Loucy (cell line): ENCODE data around the gene KLF6.

Experiments
- H2AFZ ChIP-seq: fragments of 200-600 bp; sonication (generic); 2 replicates; pipeline ENCODE4 v1.6.0; 2016; ENCODE audit warnings: antibody characterized with exemption, mild to moderate bottlenecking, low read length, moderate library complexity
- H3F3A ChIP-seq: fragments of 200-600 bp; 2 replicates; pipeline ENCODE4 v1.6.0; 2016; ENCODE audit warnings: antibody characterized with exemption, low read depth, mild to moderate bottlenecking
- H3K27me3 ChIP-seq: fragments of 200-600 bp; sonication (generic); 2 replicates; pipeline ENCODE4 v1.6.1; 2014; ENCODE audit warnings: low read length, mild to moderate bottlenecking; ENCODE audit not compliant: insufficient read depth, poor library complexity, severe bottlenecking
- H3K36me3 ChIP-seq: fragments of 200-600 bp; sonication (generic); 2 replicates; pipeline ENCODE4 v1.6.1; 2016; ENCODE audit warnings: low read length; ENCODE audit not compliant: insufficient read depth
- H3K4me1 ChIP-seq: fragments of 200-600 bp; sonication (generic); 2 replicates; pipeline ENCODE4 v1.5.1; 2014; ENCODE audit warnings: low read length, mild to moderate bottlenecking; ENCODE audit not compliant: insufficient read depth, poor library complexity, severe bottlenecking
- H3K4me2 ChIP-seq: fragments of 200-600 bp; sonication (generic); 2 replicates; pipeline ENCODE4 v1.6.0; 2014; ENCODE audit warnings: antibody characterized with exemption, low read length, low read depth, mild to moderate bottlenecking; ENCODE audit not compliant: poor library complexity, severe bottlenecking
- H3K4me3 ChIP-seq: fragments of 200-600 bp; sonication (generic); 2 replicates; pipeline ENCODE4 v1.5.1; 2014; ENCODE audit warnings: low read length, mild to moderate bottlenecking, mixed read lengths; ENCODE audit not compliant: poor library complexity, severe bottlenecking
- H3K79me2 ChIP-seq: fragments of 200-600 bp; sonication (generic); 2 replicates; pipeline ENCODE4 v1.6.1; 2014; ENCODE audit warnings: low read length; ENCODE audit not compliant: insufficient read depth
- H3K9ac ChIP-seq: fragments of 200-600 bp; sonication (generic); 2 replicates; pipeline ENCODE4 v1.6.0; 2014; ENCODE audit warnings: mild to moderate bottlenecking, low read depth, low read length, moderate library complexity; ENCODE audit not compliant: poor library complexity, severe bottlenecking
- H3K9me2 ChIP-seq: fragments of 200-600 bp; sonication (generic); replicated peaks from 2 replicates; pipeline ENCODE4 v1.6.1; 2016; ENCODE audit warnings: low read depth, low read length, mixed read lengths
- H3K9me3 ChIP-seq: fragments of 200-600 bp; sonication (generic); 2 replicates; pipeline ENCODE4 v1.6.1; 2014; ENCODE audit warnings: mild to moderate bottlenecking, antibody characterized with exemption, low read length, low read depth; ENCODE audit not compliant: insufficient read depth
- H4K20me1 ChIP-seq: fragments of 200-600 bp; sonication (generic); 2 replicates; pipeline ENCODE4 v1.6.0; 2014; ENCODE audit warnings: antibody characterized with exemption, low read length, mild to moderate bottlenecking; ENCODE audit not compliant: insufficient read depth, poor library complexity, severe bottlenecking
- CTCF ChIP-seq: fragments of 200-600 bp; sonication (generic); conservative IDR thresholded peaks from 2 replicates; pipeline ENCODE4 v1.5.1; 2014; ENCODE audit warnings: mild to moderate bottlenecking, antibody characterized with exemption, low read length
- EZH2phosphoT487 ChIP-seq: fragments of 200-600 bp; IDR thresholded peaks from 2 replicates; pipeline ENCODE4 v1.6.1; 2018; ENCODE audit warnings: antibody characterized with exemption, mild to moderate bottlenecking, moderate library complexity, borderline replicate concordance

Gene KLF6

GRCh38 chr10:3785251-3785850 lies 342 bp upstream of the KLF6 start:
- H2AFZ ChIP-seq = peak overlapping the region; percentile 61
- no peaks in the 10 kb centered on the region for H3K27me3 ChIP-seq

GRCh38 chr10:3783682-3784432 lies 1.2 kb downstream of the KLF6 start:
- peaks cover 49% of the 10 kb centered on the region for H3K4me1 ChIP-seq
- no peaks in the 10 kb centered on the region for H3K9me3 ChIP-seq
- peak overlapping the region; percentile 96 for H3K9ac ChIP-seq
- H3K36me3 ChIP-seq = peaks cover 30% of the 10 kb centered on the region; the same call in 1 of the 2 replicates
- H3K4me2 ChIP-seq = peak overlapping the region; percentile 92
- H4K20me1 ChIP-seq = peaks cover 51% of the 10 kb centered on the region
- H3K79me2 ChIP-seq = peaks cover 61% of the 10 kb centered on the region
- TF ChIP-seq EZH2phosphoT487 = no peak
- TF ChIP-seq CTCF = no peak
- no peaks in the 10 kb centered on the region for H3K27me3 ChIP-seq
- peak overlapping the region; percentile 89 for H3K4me3 ChIP-seq
- no peak overlapping the region; the same call in 1 of the 2 replicates for H2AFZ ChIP-seq
- H3K9me2 ChIP-seq = no peaks in the 10 kb centered on the region
- H3F3A ChIP-seq = peaks cover 5% of the 10 kb centered on the region; the same call in 1 of the 2 replicates

More at GRCh38 chr10:3785251-3785850, 342 bp upstream of the KLF6 start:
- H3K9me3 ChIP-seq = peaks cover 11% of the 10 kb centered on the region; the same call in 1 of the 2 replicates
- H3K79me2 ChIP-seq = peaks cover 46% of the 10 kb centered on the region
- peak overlapping the region; percentile 86 for H3K4me2 ChIP-seq
- no peaks in the 10 kb centered on the region for H3K9me2 ChIP-seq
- peaks cover 35% of the 10 kb centered on the region for H3K4me1 ChIP-seq
- H4K20me1 ChIP-seq = peaks cover 40% of the 10 kb centered on the region
- H3K36me3 ChIP-seq = peaks cover 15% of the 10 kb centered on the region; the same call in 1 of the 2 replicates
- no peak for TF ChIP-seq EZH2phosphoT487
- TF ChIP-seq CTCF = no peak
- H3K4me3 ChIP-seq = peak overlapping the region; percentile 89
- H3F3A ChIP-seq = peaks cover 5% of the 10 kb centered on the region; the same call in 1 of the 2 replicates
- H3K9ac ChIP-seq = peak overlapping the region; percentile 97

GRCh38 chr10:3783316-3783681 lies 1.7 kb downstream of the KLF6 start:
- Histone ChIP-seq H3K4me1 (peaks cover 55% of the 10 kb centered on the region), H3K9ac (peak overlapping the region; percentile 96), H3K4me2 (peak overlapping the region; percentile 92), H4K20me1 (peaks cover 56% of the 10 kb centered on the region), H3K4me3 (peak overlapping the region; percentile 89), H3K27me3 (no peaks in the 10 kb centered on the region), H3F3A (peaks cover 5% of the 10 kb centered on the region; the same call in 1 of the 2 replicates), H3K79me2 (peaks cover 66% of the 10 kb centered on the region), H2AFZ (peak overlapping the region; percentile 18; the same call in 1 of the 2 replicates), H3K36me3 (peaks cover 36% of the 10 kb centered on the region; the same call in 1 of the 2 replicates), H3K9me3 (no peaks in the 10 kb centered on the region), H3K9me2 (no peaks in the 10 kb centered on the region)
- no peak for TF ChIP-seq EZH2phosphoT487
- TF ChIP-seq CTCF = no peak
